ENCODE data around the gene SLCO1B3. TPM values are rescaled to one million over a fixed set of nuclear protein-coding genes. Genes with fewer than 3 reads are reported as not detected.
"Not testable (repeated sequence)": the region's sequence is repeated elsewhere in the genome, so short reads cannot be mapped to it uniquely, and the experiment has no call there.

SLCO1B3 gene
- polyA plus RNA-seq (ENCODE audit: low read depth in 6 of 6) = not detected

- no peaks in the 10 kb centered on the region for H3K36me3 Mint-ChIP-seq
- DNase-seq (no peak), ATAC-seq (ENCODE audit: low read depth in 2 of 2) (no peak)
- no peaks in the 10 kb centered on the region for H3K4me1 Mint-ChIP-seq
- peaks cover 2 to 9% (median 6%) of the 10 kb centered on the region in 7 donors for H3K9me3 Mint-ChIP-seq
- H3K4me3 Mint-ChIP-seq = no peak within 1 kb of the TSS
- peak within 1 kb of the TSS in 1 of 6 donors; percentile 63 for H3K27ac Mint-ChIP-seq
- H3K27me3 Mint-ChIP-seq = no peaks in the 10 kb centered on the region
Measured at GRCh38 chr12:20810487-20810886, at the start of gene SLCO1B3. TSS of gene SLCO1B3 (plus strand) at chr12:20810705. CDS start at chr12:20815739, 5,034 bp downstream.

GRCh38 chr12:20777420-20777819 is 33.1 kb upstream of the SLCO1B3 start:
- no peak for ATAC-seq (ENCODE audit: low read depth in 2 of 2)
- Mint-ChIP-seq H3K9me3 (peaks cover 0 to 20% (median 9%) of the 10 kb centered on the region in 7 donors), H3K27ac (no peak overlapping the region), H3K4me3 (no peak overlapping the region), H3K36me3 (no peaks in the 10 kb centered on the region), H3K4me1 (no peaks in the 10 kb centered on the region), H3K27me3 (no peaks in the 10 kb centered on the region)
- DNase-seq = no peak

GRCh38 chr12:20778969-20779368 is 31.5 kb upstream of the SLCO1B3 start:
- DNase-seq (no peak), ATAC-seq (ENCODE audit: low read depth in 2 of 2) (no peak)
- no peak overlapping the region for H3K27ac Mint-ChIP-seq
- no peaks in the 10 kb centered on the region for H3K4me1 Mint-ChIP-seq
- no peaks in the 10 kb centered on the region for H3K27me3 Mint-ChIP-seq
- peaks cover 0 to 20% (median 9%) of the 10 kb centered on the region in 7 donors for H3K9me3 Mint-ChIP-seq
- no peak overlapping the region for H3K4me3 Mint-ChIP-seq
- no peaks in the 10 kb centered on the region for H3K36me3 Mint-ChIP-seq

- not testable (repeated sequence) for H3K36me3 Mint-ChIP-seq; DNase-seq; H3K4me3 Mint-ChIP-seq; H3K4me1 Mint-ChIP-seq; H3K27me3 Mint-ChIP-seq; H3K27ac Mint-ChIP-seq; ATAC-seq (ENCODE audit: low read depth in 2 of 2)
- H3K9me3 Mint-ChIP-seq = peaks cover 1 to 20% (median 13%) of the 10 kb centered on the region in 7 donors
Measured at GRCh38 chr12:20779971-20780370, 30.5 kb upstream of the SLCO1B3 start.

- not testable (repeated sequence) for ATAC-seq (ENCODE audit: low read depth in 2 of 2); H3K27ac Mint-ChIP-seq; H3K27me3 Mint-ChIP-seq; H3K4me1 Mint-ChIP-seq; H3K4me3 Mint-ChIP-seq; DNase-seq; H3K36me3 Mint-ChIP-seq
- H3K9me3 Mint-ChIP-seq = peaks cover 2 to 22% (median 16%) of the 10 kb centered on the region in 7 donors
Measured at GRCh38 chr12:20783796-20784357, 26.6 kb upstream of the SLCO1B3 start.

- DNase-seq (no peak), ATAC-seq (ENCODE audit: low read depth in 2 of 2) (no peak)
- Mint-ChIP-seq H3K27ac (no peak overlapping the region), H3K4me1 (no peaks in the 10 kb centered on the region), H3K4me3 (no peak overlapping the region), H3K9me3 (peaks cover 0 to 8% (median 2%) of the 10 kb centered on the region in 7 donors), H3K36me3 (no peaks in the 10 kb centered on the region), H3K27me3 (no peaks in the 10 kb centered on the region)
Measured at GRCh38 chr12:20792971-20793370, 17.5 kb upstream of the SLCO1B3 start.

GRCh38 chr12:20798554-20798953 is 12.0 kb upstream of the SLCO1B3 start:
- Mint-ChIP-seq H3K9me3 (peaks cover 0 to 4% (median 0%) of the 10 kb centered on the region in 7 donors), H3K27ac (no peak overlapping the region), H3K27me3 (no peaks in the 10 kb centered on the region), H3K36me3 (no peaks in the 10 kb centered on the region), H3K4me1 (no peaks in the 10 kb centered on the region), H3K4me3 (no peak overlapping the region)
- ATAC-seq (ENCODE audit: low read depth in 2 of 2) (no peak), DNase-seq (no peak)

GRCh38 chr12:20800160-20800559 is 10.3 kb upstream of the SLCO1B3 start:
- Mint-ChIP-seq H3K4me1 (no peaks in the 10 kb centered on the region), H3K36me3 (no peaks in the 10 kb centered on the region), H3K9me3 (peaks cover 0 to 4% (median 0%) of the 10 kb centered on the region in 7 donors), H3K27ac (no peak overlapping the region), H3K27me3 (no peaks in the 10 kb centered on the region), H3K4me3 (no peak overlapping the region)
- no peak for DNase-seq
- ATAC-seq (ENCODE audit: low read depth in 2 of 2) = no peak

GRCh38 chr12:20801035-20801434 is 9.5 kb upstream of the SLCO1B3 start:
- H3K27me3 Mint-ChIP-seq = no peaks in the 10 kb centered on the region
- DNase-seq = no peak
- no peak for ATAC-seq (ENCODE audit: low read depth in 2 of 2)
- H3K36me3 Mint-ChIP-seq = no peaks in the 10 kb centered on the region
- H3K4me3 Mint-ChIP-seq = no peak overlapping the region
- no peak overlapping the region for H3K27ac Mint-ChIP-seq
- no peaks in the 10 kb centered on the region for H3K4me1 Mint-ChIP-seq
- peaks cover 0 to 4% (median 0%) of the 10 kb centered on the region in 7 donors for H3K9me3 Mint-ChIP-seq

- H3K4me3 Mint-ChIP-seq = no peak overlapping the region
- H3K36me3 Mint-ChIP-seq = no peaks in the 10 kb centered on the region
- ATAC-seq (ENCODE audit: low read depth in 2 of 2) (no peak), DNase-seq (no peak)
- H3K4me1 Mint-ChIP-seq = no peaks in the 10 kb centered on the region
- H3K27me3 Mint-ChIP-seq = no peaks in the 10 kb centered on the region
- H3K27ac Mint-ChIP-seq = no peak overlapping the region
- peaks cover 0 to 9% (median 5%) of the 10 kb centered on the region in 7 donors for H3K9me3 Mint-ChIP-seq
Measured at GRCh38 chr12:20805921-20806320, 4.6 kb upstream of the SLCO1B3 start.

GRCh38 chr12:20807192-20808080 is 3.1 kb upstream of the SLCO1B3 start:
- no peak for DNase-seq
- no peak for ATAC-seq (ENCODE audit: low read depth in 2 of 2)
- Mint-ChIP-seq H3K36me3 (no peaks in the 10 kb centered on the region), H3K4me3 (no peak overlapping the region), H3K4me1 (no peaks in the 10 kb centered on the region), H3K9me3 (peaks cover 2 to 9% (median 5%) of the 10 kb centered on the region in 7 donors), H3K27ac (no peak overlapping the region), H3K27me3 (no peaks in the 10 kb centered on the region)

GRCh38 chr12:20808521-20808920 is 2.0 kb upstream of the SLCO1B3 start:
- no peaks in the 10 kb centered on the region for H3K36me3 Mint-ChIP-seq
- no peaks in the 10 kb centered on the region for H3K4me1 Mint-ChIP-seq
- H3K27ac Mint-ChIP-seq = no peak overlapping the region
- ATAC-seq (ENCODE audit: low read depth in 2 of 2) = no peak
- no peak overlapping the region for H3K4me3 Mint-ChIP-seq
- no peak for DNase-seq
- H3K9me3 Mint-ChIP-seq = peaks cover 2 to 9% (median 6%) of the 10 kb centered on the region in 7 donors
- H3K27me3 Mint-ChIP-seq = no peaks in the 10 kb centered on the region

- ATAC-seq (ENCODE audit: low read depth in 2 of 2) (no peak), DNase-seq (no peak)
- Mint-ChIP-seq H3K9me3 (peaks cover 3 to 21% (median 10%) of the 10 kb centered on the region in 7 donors), H3K27ac (no peak overlapping the region), H3K27me3 (no peaks in the 10 kb centered on the region), H3K4me3 (no peak overlapping the region), H3K36me3 (no peaks in the 10 kb centered on the region), H3K4me1 (no peaks in the 10 kb centered on the region)
Measured at GRCh38 chr12:20815574-20815973, 5.1 kb downstream of the SLCO1B3 start.

GRCh38 chr12:20822415-20822814 is 11.9 kb downstream of the SLCO1B3 start:
- DNase-seq (no peak), ATAC-seq (ENCODE audit: low read depth in 2 of 2) (no peak)
- H3K4me1 Mint-ChIP-seq = no peaks in the 10 kb centered on the region
- H3K4me3 Mint-ChIP-seq = no peak overlapping the region
- no peaks in the 10 kb centered on the region for H3K36me3 Mint-ChIP-seq
- H3K27me3 Mint-ChIP-seq = no peaks in the 10 kb centered on the region
- no peak overlapping the region for H3K27ac Mint-ChIP-seq
- peaks cover 9 to 28% (median 10%) of the 10 kb centered on the region in 7 donors for H3K9me3 Mint-ChIP-seq
